Measurements from ENCODE around the gene SLX9.

GRCh38 chr21:44895859-44896258 lies 44.0 kb upstream of the SLX9 start:
- no peak for TF ChIP-seq POLR2A (IDR thresholded peaks at IDR 0.05)
- TF ChIP-seq CTCF (IDR thresholded peaks at IDR 0.05 in 8 of 11, conservative IDR thresholded peaks at IDR 0.05 in 3 of 11): no peak
- no peak for TF ChIP-seq POLR2AphosphoS5 (IDR thresholded peaks at IDR 0.05)
